Ecto neural progenitor cell (in vitro differentiated cells): Measurements from ENCODE around the gene KRTAP5-1.

Source experiments
- DNase-seq: peaks from one replicate; pipeline ENCODE4 v3.0.0-alpha.2; 2018; ENCODE audit warnings: low spot score

KRTAP5-1 gene

GRCh38 chr11:1542267-1542666 is 42.8 kb downstream of the KRTAP5-1 start:
- no peak for DNase-seq

GRCh38 chr11:1541474-1542204 is 43.4 kb downstream of the KRTAP5-1 start:
- DNase-seq: no peak

GRCh38 chr11:1540074-1540473 is 45.0 kb downstream of the KRTAP5-1 start:
- no peak for DNase-seq

GRCh38 chr11:1538153-1538552 is 46.9 kb downstream of the KRTAP5-1 start:
- no peak for DNase-seq

GRCh38 chr11:1536065-1536843 is 48.8 kb downstream of the KRTAP5-1 start:
- DNase-seq: no peak

- no peak for DNase-seq
Measured at GRCh38 chr11:1534682-1535081, 50.4 kb downstream of the KRTAP5-1 start.
